IMR-90 (cell line): ENCODE data around the gene RIPK4. TPM values are rescaled to one million over a fixed set of nuclear protein-coding genes. Genes with fewer than 3 reads are reported as not detected.

Experiments
- ATAC-seq: fragments of 200-7000 bp; cut with Tn5 transposase; 2 replicates; pipeline ENCODE4 v1.9.1; 2020; ENCODE audit warnings: low read depth, mild to moderate bottlenecking, moderate library complexity
- BruUV-seq: library from RNA; stranded (reverse); fragments of 400-500 nt; replicated peaks from 2 replicates; lab custom pipeline; 2021; lab: Mats Ljungman, UMichigan
- CTCF ChIA-PET: fragments of 300-600 bp; formaldehyde crosslinking; extraction: SDS; loops from one replicate; lab custom pipeline; 2021; ENCODE audit warnings: antibody characterized with exemption; lab: Yijun Ruan, JAX
- POLR2A ChIA-PET: fragments of 300-600 bp; sonication (Branson Sonifier 250); formaldehyde crosslinking; loops from one replicate; lab custom pipeline; 2022; ENCODE audit warnings: antibody characterized with exemption; ENCODE audit not compliant: unreplicated experiment; lab: Charles Lee
- DNase-seq: peaks from one replicate; pipeline ENCODE4 v3.0.0; 2013
- H2AFZ ChIP-seq: replicated peaks from 2 replicates; pipeline ENCODE3; 2013; ENCODE audit warnings: low read length, mild to moderate bottlenecking; ENCODE audit not compliant: poor library complexity
- H2AK5ac ChIP-seq: 2 replicates; pipeline ENCODE4 v1.6.1; 2013; ENCODE audit warnings: low read depth, low read length, inconsistent platforms
- H2AK9ac ChIP-seq: replicated peaks from 2 replicates; pipeline ENCODE3; 2013; ENCODE audit warnings: mild to moderate bottlenecking, low read depth, low read length, moderate library complexity; ENCODE audit not compliant: poor library complexity
- H2BK120ac ChIP-seq: 2 replicates; pipeline ENCODE4 v1.6.1; 2013; ENCODE audit warnings: low read depth, low read length, inconsistent platforms
- H2BK15ac ChIP-seq: 3 replicates; pipeline ENCODE4 v1.6.1; 2013; ENCODE audit warnings: low read depth, low read length, inconsistent platforms
- H2BK20ac ChIP-seq: 2 replicates; pipeline ENCODE4 v1.6.1; 2013; ENCODE audit warnings: low read depth, mild to moderate bottlenecking, inconsistent platforms, low read length, moderate library complexity
- H2BK5ac ChIP-seq: 2 replicates; pipeline ENCODE4 v1.6.1; 2013; ENCODE audit warnings: mild to moderate bottlenecking, low read depth, low read length, inconsistent platforms; ENCODE audit not compliant: poor library complexity, severe bottlenecking
- H3K14ac ChIP-seq: replicated peaks from 2 replicates; pipeline ENCODE4 v1.6.1; 2013; ENCODE audit warnings: low read depth, low read length, inconsistent platforms
- H3K18ac ChIP-seq: 2 replicates; pipeline ENCODE4 v1.6.1; 2013; ENCODE audit warnings: low read depth, low read length, control low read depth
- H3K23ac ChIP-seq: 2 replicates; pipeline ENCODE4 v1.6.1; 2013; ENCODE audit warnings: low read depth, low read length, inconsistent platforms
- H3K27ac ChIP-seq: 2 replicates; pipeline ENCODE4 v1.5.1; 2013; ENCODE audit warnings: mild to moderate bottlenecking, control low read depth, low read length; ENCODE audit not compliant: insufficient read depth
- H3K27me3 ChIP-seq: 2 replicates; pipeline ENCODE4 v1.6.1; 2013; ENCODE audit warnings: low read length; ENCODE audit not compliant: control insufficient read depth, insufficient read depth
- H3K36me3 ChIP-seq: 2 replicates; pipeline ENCODE4 v1.6.1; 2013; ENCODE audit warnings: low read length, mixed read lengths; ENCODE audit not compliant: control insufficient read depth, insufficient read depth
- H3K4ac ChIP-seq: 2 replicates; pipeline ENCODE4 v1.6.1; 2013; ENCODE audit warnings: low read depth, low read length, inconsistent platforms
- H3K4me1 ChIP-seq: 2 replicates; pipeline ENCODE4 v1.6.1; 2013; ENCODE audit warnings: low read length, mixed read lengths; ENCODE audit not compliant: control insufficient read depth, insufficient read depth
- H3K4me2 ChIP-seq: 2 replicates; pipeline ENCODE4 v1.6.1; 2013; ENCODE audit warnings: low read depth, mild to moderate bottlenecking, control low read depth, low read length, moderate library complexity
- H3K4me3 ChIP-seq: 2 replicates; pipeline ENCODE4 v1.5.1; 2013; ENCODE audit warnings: low read depth, mild to moderate bottlenecking, control low read depth, low read length, moderate library complexity; ENCODE audit not compliant: insufficient read depth
- H3K56ac ChIP-seq: 2 replicates; pipeline ENCODE4 v1.6.1; 2013; ENCODE audit warnings: low read length, inconsistent platforms; ENCODE audit not compliant: insufficient read depth; ENCODE audit errors: extremely low read depth
- H3K79me1 ChIP-seq, 2 experiments: 2 replicates each; pipeline ENCODE4 v1.6.1; 2013; ENCODE audit warnings: low read length in 2 of 2, inconsistent platforms in 1 of 2, low read depth in 1 of 2
- H3K9ac ChIP-seq: 2 replicates; pipeline ENCODE4 v1.6.1; 2013; ENCODE audit warnings: low read depth, low read length, control low read depth
- H3K9me1 ChIP-seq: 2 replicates; pipeline ENCODE4 v1.6.1; 2013; ENCODE audit warnings: low read length, inconsistent platforms; ENCODE audit not compliant: insufficient read depth
- H3K9me3 ChIP-seq: 2 replicates; pipeline ENCODE4 v1.6.1; 2013; ENCODE audit warnings: low read length; ENCODE audit not compliant: control insufficient read depth, insufficient read depth
- H4K20me1 ChIP-seq: 2 replicates; pipeline ENCODE4 v1.6.1; 2013; ENCODE audit warnings: low read length, inconsistent platforms; ENCODE audit not compliant: insufficient read depth
- H4K5ac ChIP-seq: 2 replicates; pipeline ENCODE4 v1.6.1; 2013; ENCODE audit warnings: mild to moderate bottlenecking, low read depth, low read length, control low read depth
- H4K8ac ChIP-seq, 2 experiments: 2 replicates each; pipeline ENCODE4 v1.6.1; 2013; ENCODE audit warnings: low read depth in 2 of 2, low read length in 2 of 2, control low read depth in 1 of 2, inconsistent platforms in 1 of 2
- H4K91ac ChIP-seq: 2 replicates; pipeline ENCODE4 v1.6.1; 2013; ENCODE audit warnings: low read depth, low read length, inconsistent platforms; ENCODE audit not compliant: insufficient read depth
- BHLHE40 ChIP-seq: fragments of 150-350 bp; IDR thresholded peaks from 2 replicates; pipeline ENCODE4 v1.6.1; 2016; ENCODE audit warnings: mild to moderate bottlenecking, low read depth, low read length
- CEBPB ChIP-seq: IDR thresholded peaks from 2 replicates; pipeline ENCODE4 v1.6.1; 2012; ENCODE audit warnings: low read depth, low read length, improper control_type of control experiment
- CHD1 ChIP-seq: IDR thresholded peaks from 2 replicates; pipeline ENCODE4 v1.6.1; 2012; ENCODE audit warnings: low read depth, low read length, improper control_type of control experiment
- FOS ChIP-seq: fragments of 150-350 bp; IDR thresholded peaks from 2 replicates; pipeline ENCODE4 v1.6.1; 2016; ENCODE audit warnings: low read depth, low read length
- MAFK ChIP-seq: IDR thresholded peaks from 2 replicates; pipeline ENCODE4 v1.6.1; 2012; ENCODE audit warnings: low read depth, low read length, improper control_type of control experiment
- MXI1 ChIP-seq: IDR thresholded peaks from 2 replicates; pipeline ENCODE4 v1.6.1; 2012; ENCODE audit warnings: low read depth, mild to moderate bottlenecking, low read length, moderate library complexity, borderline replicate concordance
- NFE2L2 ChIP-seq: fragments of 150-350 bp; IDR thresholded peaks from 2 replicates; pipeline ENCODE4 v1.6.1; 2016; ENCODE audit warnings: low read depth, mild to moderate bottlenecking, low read length
- POLR2A ChIP-seq: IDR thresholded peaks from 2 replicates; pipeline ENCODE4 v1.6.1; 2012; ENCODE audit warnings: mild to moderate bottlenecking, low read depth, low read length
- RAD21 ChIP-seq: IDR thresholded peaks from 2 replicates; pipeline ENCODE4 v1.6.1; 2012; ENCODE audit warnings: low read length, improper control_type of control experiment
- RCOR1 ChIP-seq: IDR thresholded peaks from 2 replicates; pipeline ENCODE4 v1.6.1; 2012; ENCODE audit warnings: mild to moderate bottlenecking, low read length, improper control_type of control experiment; ENCODE audit not compliant: insufficient replicate concordance
- RFX5 ChIP-seq: IDR thresholded peaks from 2 replicates; pipeline ENCODE4 v1.8.0; 2012; ENCODE audit warnings: low read depth, mild to moderate bottlenecking, low read length, moderate library complexity
- SMC3 ChIP-seq: fragments of 150-350 bp; IDR thresholded peaks from 2 replicates; pipeline ENCODE4 v1.6.1; 2016; ENCODE audit warnings: low read depth, mild to moderate bottlenecking, antibody characterized with exemption, low read length, moderate library complexity
- WGBS, 2 experiments: methylation state at CpG; one replicate each; pipeline versions ENCODE4 v1.1.5 to v1.1.7; 2013; ENCODE audit warnings: missing lambda C conversion rate in 2 of 2; ENCODE audit not compliant: insufficient read length in 1 of 2; ENCODE audit errors: extremely low coverage in 2 of 2; 5-methylcytosine and 5-hydroxymethylcytosine counted together
- dilution Hi-C: fragments of 300-500 bp; cut with HindIII; formaldehyde crosslinking; loops from one replicate; pipeline ENCODE4 v1.14.3; 2018; ENCODE audit warnings: low sequenced_read_pairs; ENCODE audit not compliant: unreplicated experiment
- in situ Hi-C: fragments of 300-500 bp; cut with MboI; formaldehyde crosslinking; loops from 3 replicates; pipeline ENCODE4 v1.14.3; 2019; ENCODE audit warnings: low sequenced_read_pairs, inconsistent platforms, mixed read lengths
- intact Hi-C: fragments of 100-400 bp; cut with micrococcal nuclease; formaldehyde crosslinking; loops from 2 replicates; pipeline ENCODE4 v1.10.0; 2022
- polyA plus RNA-seq, 3 experiments: library from polyadenylated mRNA; depleted of rRNA; stranded (reverse); fragments of >200 nt; gene quantifications; 2 replicates each; pipeline ENCODE4 v1.2.3, GENCODE V29; 2012; ENCODE audit warnings: low replicate concordance in 1 of 3
- total RNA-seq: library from RNA; depleted of rRNA; stranded (reverse); fragments of >200 nt; gene quantifications from 2 replicates; pipeline ENCODE4 v1.2.3, GENCODE V29; 2012
- TF ChIP-seq, protein P1 (sequence below): fragments of 150-350 bp; IDR thresholded peaks from 2 replicates; pipeline ENCODE4 v1.6.1; 2016; ENCODE audit warnings: low read depth, mild to moderate bottlenecking, low read length, moderate library complexity, borderline replicate concordance
- TF ChIP-seq, protein P2 (sequence below): fragments of 150-350 bp; IDR thresholded peaks from 2 replicates; pipeline ENCODE4 v1.6.1; 2017; ENCODE audit warnings: mild to moderate bottlenecking, antibody characterized with exemption, low read length, low read depth
- TF ChIP-seq, protein P3 (sequence below): conservative IDR thresholded peaks from 2 replicates; pipeline ENCODE4 v1.5.1; 2012; ENCODE audit warnings: mild to moderate bottlenecking, low read depth, low read length, improper control_type of control experiment

The RIPK4 gene
- total and polyA plus RNA-seq, 2 of the 4 experiments (the other 2 are of a cell fraction), result under 0.01 to 0.03 TPM

DNA sequence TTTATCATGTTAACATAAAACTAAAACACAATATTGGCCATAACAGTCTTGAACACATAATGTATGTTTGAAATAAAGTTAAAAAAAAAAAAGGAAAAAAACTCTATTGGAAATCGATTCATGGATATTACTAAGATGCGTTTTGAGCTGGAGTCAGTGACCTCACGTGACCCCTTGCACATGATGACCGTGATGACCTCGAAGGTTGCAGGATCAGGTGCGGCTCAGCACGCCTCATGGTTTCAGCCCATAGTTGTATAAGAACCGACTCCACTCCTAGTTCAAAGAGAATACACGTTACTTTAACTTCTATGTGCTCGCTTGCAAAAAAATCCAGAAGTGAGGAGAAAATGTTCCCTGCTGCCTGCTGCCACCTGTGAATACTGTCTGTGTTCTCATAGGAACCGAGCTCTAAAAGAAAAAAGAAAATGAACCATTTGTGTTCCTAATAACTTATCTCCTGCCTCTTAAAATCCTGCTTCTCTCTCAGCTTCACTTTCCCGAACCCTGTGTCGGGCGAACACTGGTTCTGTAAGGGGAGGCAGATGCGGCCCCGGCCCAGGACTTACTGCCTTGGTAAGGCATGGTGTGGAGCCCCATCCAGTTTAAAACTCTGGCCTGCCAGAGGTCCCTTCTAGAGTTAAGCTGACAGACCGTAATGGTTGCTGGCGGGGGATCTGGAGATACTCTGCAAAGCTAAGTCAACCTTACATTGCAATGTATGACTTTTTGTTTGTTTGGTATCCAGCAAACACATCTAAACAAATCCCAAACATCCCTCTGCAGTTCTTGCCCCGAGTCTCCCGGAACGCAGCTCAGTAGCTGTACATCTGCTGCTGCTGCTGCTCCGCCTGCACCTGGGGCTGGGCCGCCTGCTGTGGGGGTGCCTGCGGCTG lies 33.8 kb upstream of the RIPK4 start:
- no peaks in the 10 kb centered on the region for H4K20me1 ChIP-seq
- H3K9me3 ChIP-seq, result no peaks in the 10 kb centered on the region
- no peak overlapping the region for H4K91ac ChIP-seq
- H2BK15ac ChIP-seq, result no peak overlapping the region
- no peak overlapping the region for H2BK5ac ChIP-seq
- H4K5ac ChIP-seq, result no peak overlapping the region
- H3K14ac ChIP-seq, result no peak overlapping the region
- no peak overlapping the region for H2BK120ac ChIP-seq
- POLR2A ChIA-PET, result no interaction called here
- no peak overlapping the region for H4K8ac ChIP-seq
- no peak overlapping the region for H2AK9ac ChIP-seq
- H3K4me3 ChIP-seq, result no peak overlapping the region
- in situ Hi-C loops, result no loop called here
- H2AFZ ChIP-seq, result no peak overlapping the region
- no peaks in the 10 kb centered on the region for H3K4me1 ChIP-seq
- H3K79me1 ChIP-seq, result peaks cover 0 to 3% of the 10 kb centered on the region in 2 experiments; a peak in 1 of 4 replicates
- H3K27me3 ChIP-seq, result no peaks in the 10 kb centered on the region
- H2AK5ac ChIP-seq, result no peak overlapping the region
- peaks cover 25% of the 10 kb centered on the region for H3K36me3 ChIP-seq
- no peak overlapping the region for H3K4ac ChIP-seq
- 85% methylated on average over 10 of the region's 24 CpGs; no CpG with 5 or more reads in 1 of the 2 experiments for WGBS, 2 experiments
- intact Hi-C loops, result no loop called here
- H3K4me2 ChIP-seq, result no peak overlapping the region
- no peaks in the 10 kb centered on the region; the same call in 1 of the 2 replicates for H3K9me1 ChIP-seq
- no peak overlapping the region for H3K9ac ChIP-seq
- H3K18ac ChIP-seq, result no peak overlapping the region
- no peak overlapping the region for H3K27ac ChIP-seq
- H2BK20ac ChIP-seq, result no peak overlapping the region
- H3K23ac ChIP-seq, result no peak overlapping the region
- no peak for DNase-seq
- dilution Hi-C loops, result no loop called here
- no peak for ATAC-seq
- no TSS peak for BruUV-seq
- CTCF ChIA-PET, result interaction anchor here (0.5 kb wide), 1 partner anchor 11 kb away, joined by 4 read pairs; no protein-coding TSS in a partner anchor
- no peak overlapping the region for H3K56ac ChIP-seq
- TF ChIP-seq, protein P1, sequence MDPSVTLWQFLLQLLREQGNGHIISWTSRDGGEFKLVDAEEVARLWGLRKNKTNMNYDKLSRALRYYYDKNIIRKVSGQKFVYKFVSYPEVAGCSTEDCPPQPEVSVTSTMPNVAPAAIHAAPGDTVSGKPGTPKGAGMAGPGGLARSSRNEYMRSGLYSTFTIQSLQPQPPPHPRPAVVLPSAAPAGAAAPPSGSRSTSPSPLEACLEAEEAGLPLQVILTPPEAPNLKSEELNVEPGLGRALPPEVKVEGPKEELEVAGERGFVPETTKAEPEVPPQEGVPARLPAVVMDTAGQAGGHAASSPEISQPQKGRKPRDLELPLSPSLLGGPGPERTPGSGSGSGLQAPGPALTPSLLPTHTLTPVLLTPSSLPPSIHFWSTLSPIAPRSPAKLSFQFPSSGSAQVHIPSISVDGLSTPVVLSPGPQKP, result no peak
- TF ChIP-seq RAD21 (no peak), CEBPB (no peak), POLR2A (no peak), MAFK (no peak), RCOR1 (no peak), SMC3 (no peak), MXI1 (no peak), NFE2L2 (no peak), FOS (no peak), CHD1 (no peak), RFX5 (no peak), BHLHE40 (no peak)
- TF ChIP-seq, protein P2, sequence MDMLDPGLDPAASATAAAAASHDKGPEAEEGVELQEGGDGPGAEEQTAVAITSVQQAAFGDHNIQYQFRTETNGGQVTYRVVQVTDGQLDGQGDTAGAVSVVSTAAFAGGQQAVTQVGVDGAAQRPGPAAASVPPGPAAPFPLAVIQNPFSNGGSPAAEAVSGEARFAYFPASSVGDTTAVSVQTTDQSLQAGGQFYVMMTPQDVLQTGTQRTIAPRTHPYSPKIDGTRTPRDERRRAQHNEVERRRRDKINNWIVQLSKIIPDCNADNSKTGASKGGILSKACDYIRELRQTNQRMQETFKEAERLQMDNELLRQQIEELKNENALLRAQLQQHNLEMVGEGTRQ, result no peak
- TF ChIP-seq, protein P3, sequence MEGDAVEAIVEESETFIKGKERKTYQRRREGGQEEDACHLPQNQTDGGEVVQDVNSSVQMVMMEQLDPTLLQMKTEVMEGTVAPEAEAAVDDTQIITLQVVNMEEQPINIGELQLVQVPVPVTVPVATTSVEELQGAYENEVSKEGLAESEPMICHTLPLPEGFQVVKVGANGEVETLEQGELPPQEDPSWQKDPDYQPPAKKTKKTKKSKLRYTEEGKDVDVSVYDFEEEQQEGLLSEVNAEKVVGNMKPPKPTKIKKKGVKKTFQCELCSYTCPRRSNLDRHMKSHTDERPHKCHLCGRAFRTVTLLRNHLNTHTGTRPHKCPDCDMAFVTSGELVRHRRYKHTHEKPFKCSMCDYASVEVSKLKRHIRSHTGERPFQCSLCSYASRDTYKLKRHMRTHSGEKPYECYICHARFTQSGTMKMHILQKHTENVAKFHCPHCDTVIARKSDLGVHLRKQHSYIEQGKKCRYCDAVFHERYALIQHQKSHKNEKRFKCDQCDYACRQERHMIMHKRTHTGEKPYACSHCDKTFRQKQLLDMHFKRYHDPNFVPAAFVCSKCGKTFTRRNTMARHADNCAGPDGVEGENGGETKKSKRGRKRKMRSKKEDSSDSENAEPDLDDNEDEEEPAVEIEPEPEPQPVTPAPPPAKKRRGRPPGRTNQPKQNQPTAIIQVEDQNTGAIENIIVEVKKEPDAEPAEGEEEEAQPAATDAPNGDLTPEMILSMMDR, result no peak
